Measurements from ENCODE around the gene CCDC186.

DNA sequence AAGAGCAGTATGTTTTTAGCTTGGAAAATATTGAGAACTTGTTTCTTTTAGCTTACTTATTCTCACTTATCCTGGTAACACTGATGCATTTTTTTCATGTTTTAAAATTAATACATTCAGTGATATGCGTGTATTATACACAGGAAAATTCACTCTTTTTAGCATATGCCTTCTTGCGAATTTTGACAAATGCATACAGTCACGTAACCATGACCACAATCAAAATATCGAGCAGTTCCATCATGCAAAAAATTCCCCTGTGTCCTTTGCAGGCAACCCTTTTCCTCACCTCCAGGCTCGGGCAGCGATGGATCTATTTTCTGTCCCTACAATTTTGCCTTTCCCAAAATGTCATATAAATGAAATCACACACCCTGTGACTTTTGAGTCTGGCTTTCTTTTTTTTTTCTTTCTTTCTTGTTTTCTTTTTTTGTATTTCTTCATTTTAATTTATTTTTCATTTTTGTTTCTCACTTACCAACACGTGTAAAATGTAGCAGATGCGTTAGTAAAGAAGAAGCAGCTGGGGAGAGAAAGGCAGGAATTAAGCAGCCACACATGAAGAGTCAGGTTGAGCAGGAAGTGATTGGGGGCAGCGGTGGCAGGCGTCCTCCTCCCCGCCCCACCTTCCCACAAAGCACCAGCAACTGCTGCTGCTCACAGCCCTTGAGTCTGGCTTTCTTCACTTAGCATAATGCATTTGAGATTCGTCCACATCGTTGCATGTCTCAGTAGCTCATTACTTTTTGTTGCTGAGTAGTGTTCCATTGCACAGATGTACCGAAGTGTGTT is 100.4 kb downstream of the CCDC186 start:
- TF ChIP-seq BHLHE40 (IDR thresholded peaks at IDR 0.05; ENCODE audit: borderline replicate concordance) (no peak), CTBP1 (IDR thresholded peaks at IDR 0.05; ENCODE audit: borderline replicate concordance) (no peak), HDGF (IDR thresholded peaks at IDR 0.05; ENCODE audit: borderline replicate concordance) (no peak), ZNF384 (IDR thresholded peaks at IDR 0.05) (no peak), FOXA1 (IDR thresholded peaks at IDR 0.05) (no peak), ELF4 (IDR thresholded peaks at IDR 0.05) (no peak), ARNT (IDR thresholded peaks at IDR 0.05) (no peak)
- TF ChIP-seq, protein P1, sequence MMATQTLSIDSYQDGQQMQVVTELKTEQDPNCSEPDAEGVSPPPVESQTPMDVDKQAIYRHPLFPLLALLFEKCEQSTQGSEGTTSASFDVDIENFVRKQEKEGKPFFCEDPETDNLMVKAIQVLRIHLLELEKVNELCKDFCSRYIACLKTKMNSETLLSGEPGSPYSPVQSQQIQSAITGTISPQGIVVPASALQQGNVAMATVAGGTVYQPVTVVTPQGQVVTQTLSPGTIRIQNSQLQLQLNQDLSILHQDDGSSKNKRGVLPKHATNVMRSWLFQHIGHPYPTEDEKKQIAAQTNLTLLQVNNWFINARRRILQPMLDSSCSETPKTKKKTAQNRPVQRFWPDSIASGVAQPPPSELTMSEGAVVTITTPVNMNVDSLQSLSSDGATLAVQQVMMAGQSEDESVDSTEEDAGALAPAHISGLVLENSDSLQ (IDR thresholded peaks at IDR 0.05): no peak
